ENCODE measurements around the gene KRTAP17-1. TPM values are rescaled to one million over a fixed set of nuclear protein-coding genes. Genes with fewer than 3 reads are reported as not detected.

The KRTAP17-1 gene
- polyA plus RNA-seq, 1 donor from 2014 or later: not detected

DNA sequence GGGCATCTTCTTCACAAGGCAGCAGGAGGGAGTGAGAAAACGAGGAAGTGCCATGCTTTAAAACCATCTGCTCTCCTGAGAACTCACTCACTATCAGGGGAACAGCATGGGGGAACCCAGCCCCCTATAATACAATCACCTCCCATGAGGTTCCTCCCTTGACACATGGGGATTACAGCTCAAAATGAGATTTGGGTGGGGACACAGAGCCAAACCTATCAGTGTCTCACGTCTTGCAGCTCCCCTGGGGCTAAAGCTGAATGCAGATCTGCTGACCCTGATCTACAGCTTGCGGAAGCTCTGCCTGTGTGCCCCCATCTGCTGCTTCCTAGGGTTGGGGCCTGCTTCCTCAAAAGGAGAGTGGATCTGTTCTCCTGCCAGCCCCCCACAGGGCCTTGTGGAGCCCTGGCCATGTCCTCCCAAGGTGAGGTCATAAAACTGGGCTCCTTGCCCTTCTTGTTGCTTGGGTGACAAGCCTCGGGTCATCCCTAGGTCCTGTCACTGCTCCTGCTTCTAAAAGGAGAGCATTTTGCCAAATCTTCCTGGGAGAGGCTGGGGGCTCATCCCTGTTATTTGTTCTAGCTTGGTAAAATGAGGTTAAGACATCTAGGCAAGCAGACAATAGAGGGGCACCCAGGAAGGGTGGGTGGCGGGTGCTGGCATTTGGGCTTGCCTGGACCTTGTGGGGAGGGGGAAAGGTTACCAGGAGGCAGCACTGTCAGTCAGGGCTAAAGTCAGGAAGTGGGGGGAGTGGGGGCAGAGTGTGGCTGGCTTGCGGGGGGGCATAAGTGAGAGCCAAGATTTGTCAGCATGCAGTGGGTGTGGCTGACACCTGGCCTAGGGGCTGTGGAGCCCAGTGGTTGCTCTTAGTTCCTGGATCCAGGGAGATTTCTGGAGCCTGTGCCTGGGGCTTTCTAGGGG lies 19.1 kb upstream of the KRTAP17-1 start:
- Histone ChIP-seq H3K9me3 (ENCODE audit: low read length) (no peaks in the 10 kb centered on the region), H3K4me3 (ENCODE audit: low read length) (no peak overlapping the region), H3K9ac (ENCODE audit: low read length) (no peak overlapping the region), H3K79me2 (replicated peaks; ENCODE audit: insufficient read depth, low read length) (no peaks in the 10 kb centered on the region), H3K27me3 (ENCODE audit: insufficient read depth, low read depth, low read length) (no peaks in the 10 kb centered on the region), H3K4me2 (ENCODE audit: low read length) (no peak overlapping the region), H3K27ac (ENCODE audit: low read length) (no peak overlapping the region), H3K9me2 (ENCODE audit: insufficient read depth, low read length) (no peaks in the 10 kb centered on the region), H3F3A (ENCODE audit: insufficient read depth, low read length, poor library complexity, severe bottlenecking) (no peaks in the 10 kb centered on the region), H4K20me1 (ENCODE audit: insufficient read depth) (no peaks in the 10 kb centered on the region), H3K36me3 (ENCODE audit: insufficient read depth, low read length) (no peaks in the 10 kb centered on the region), H2AFZ (ENCODE audit: low read depth, low read length) (no peak overlapping the region)
- TF ChIP-seq, protein P1, sequence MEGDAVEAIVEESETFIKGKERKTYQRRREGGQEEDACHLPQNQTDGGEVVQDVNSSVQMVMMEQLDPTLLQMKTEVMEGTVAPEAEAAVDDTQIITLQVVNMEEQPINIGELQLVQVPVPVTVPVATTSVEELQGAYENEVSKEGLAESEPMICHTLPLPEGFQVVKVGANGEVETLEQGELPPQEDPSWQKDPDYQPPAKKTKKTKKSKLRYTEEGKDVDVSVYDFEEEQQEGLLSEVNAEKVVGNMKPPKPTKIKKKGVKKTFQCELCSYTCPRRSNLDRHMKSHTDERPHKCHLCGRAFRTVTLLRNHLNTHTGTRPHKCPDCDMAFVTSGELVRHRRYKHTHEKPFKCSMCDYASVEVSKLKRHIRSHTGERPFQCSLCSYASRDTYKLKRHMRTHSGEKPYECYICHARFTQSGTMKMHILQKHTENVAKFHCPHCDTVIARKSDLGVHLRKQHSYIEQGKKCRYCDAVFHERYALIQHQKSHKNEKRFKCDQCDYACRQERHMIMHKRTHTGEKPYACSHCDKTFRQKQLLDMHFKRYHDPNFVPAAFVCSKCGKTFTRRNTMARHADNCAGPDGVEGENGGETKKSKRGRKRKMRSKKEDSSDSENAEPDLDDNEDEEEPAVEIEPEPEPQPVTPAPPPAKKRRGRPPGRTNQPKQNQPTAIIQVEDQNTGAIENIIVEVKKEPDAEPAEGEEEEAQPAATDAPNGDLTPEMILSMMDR (IDR thresholded peaks at IDR 0.05; ENCODE audit: poor library complexity, severe bottlenecking): no peak
- TF ChIP-seq TAF1 (IDR thresholded peaks at IDR 0.05; ENCODE audit: low read depth) (no peak), SMC3 (conservative IDR thresholded peaks at IDR 0.05; ENCODE audit: poor library complexity) (no peak), EP300 (conservative IDR thresholded peaks at IDR 0.05; ENCODE audit: poor library complexity, severe bottlenecking) (no peak), EZH2 (IDR thresholded peaks at IDR 0.05; ENCODE audit: borderline replicate concordance, insufficient read depth, low read length, poor library complexity, severe bottlenecking) (no peak), MXI1 (conservative IDR thresholded peaks at IDR 0.05; ENCODE audit: poor library complexity, severe bottlenecking) (no peak), RAD21 (conservative IDR thresholded peaks at IDR 0.05) (no peak), POLR2AphosphoS5 (IDR thresholded peaks at IDR 0.05) (no peak)
- TF ChIP-seq, protein P2, sequence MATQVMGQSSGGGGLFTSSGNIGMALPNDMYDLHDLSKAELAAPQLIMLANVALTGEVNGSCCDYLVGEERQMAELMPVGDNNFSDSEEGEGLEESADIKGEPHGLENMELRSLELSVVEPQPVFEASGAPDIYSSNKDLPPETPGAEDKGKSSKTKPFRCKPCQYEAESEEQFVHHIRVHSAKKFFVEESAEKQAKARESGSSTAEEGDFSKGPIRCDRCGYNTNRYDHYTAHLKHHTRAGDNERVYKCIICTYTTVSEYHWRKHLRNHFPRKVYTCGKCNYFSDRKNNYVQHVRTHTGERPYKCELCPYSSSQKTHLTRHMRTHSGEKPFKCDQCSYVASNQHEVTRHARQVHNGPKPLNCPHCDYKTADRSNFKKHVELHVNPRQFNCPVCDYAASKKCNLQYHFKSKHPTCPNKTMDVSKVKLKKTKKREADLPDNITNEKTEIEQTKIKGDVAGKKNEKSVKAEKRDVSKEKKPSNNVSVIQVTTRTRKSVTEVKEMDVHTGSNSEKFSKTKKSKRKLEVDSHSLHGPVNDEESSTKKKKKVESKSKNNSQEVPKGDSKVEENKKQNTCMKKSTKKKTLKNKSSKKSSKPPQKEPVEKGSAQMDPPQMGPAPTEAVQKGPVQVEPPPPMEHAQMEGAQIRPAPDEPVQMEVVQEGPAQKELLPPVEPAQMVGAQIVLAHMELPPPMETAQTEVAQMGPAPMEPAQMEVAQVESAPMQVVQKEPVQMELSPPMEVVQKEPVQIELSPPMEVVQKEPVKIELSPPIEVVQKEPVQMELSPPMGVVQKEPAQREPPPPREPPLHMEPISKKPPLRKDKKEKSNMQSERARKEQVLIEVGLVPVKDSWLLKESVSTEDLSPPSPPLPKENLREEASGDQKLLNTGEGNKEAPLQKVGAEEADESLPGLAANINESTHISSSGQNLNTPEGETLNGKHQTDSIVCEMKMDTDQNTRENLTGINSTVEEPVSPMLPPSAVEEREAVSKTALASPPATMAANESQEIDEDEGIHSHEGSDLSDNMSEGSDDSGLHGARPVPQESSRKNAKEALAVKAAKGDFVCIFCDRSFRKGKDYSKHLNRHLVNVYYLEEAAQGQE (IDR thresholded peaks at IDR 0.05; ENCODE audit: borderline replicate concordance): no peak

DNA sequence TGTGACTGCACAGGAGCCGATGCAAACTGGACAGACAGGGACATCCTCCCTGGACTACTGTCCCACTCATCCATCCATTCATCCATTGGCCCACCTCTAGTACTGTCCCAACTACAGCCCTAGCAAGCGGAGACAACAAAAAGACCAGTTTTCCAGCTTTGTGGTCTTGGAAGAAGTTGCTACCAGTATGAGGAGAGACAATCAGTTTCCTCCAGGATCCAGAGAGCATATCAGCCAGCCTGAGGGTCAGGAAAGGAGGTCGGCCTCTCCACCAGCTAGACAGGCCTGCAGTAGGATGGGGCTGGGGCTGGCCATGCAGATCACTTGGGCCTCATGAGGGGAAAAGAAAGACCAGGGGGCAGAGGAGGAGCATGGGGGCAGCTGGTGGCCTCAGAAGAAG lies 18.3 kb upstream of the KRTAP17-1 start:
- Histone ChIP-seq H3K4me2 (ENCODE audit: low read length) (no peak overlapping the region), H3K9me3 (ENCODE audit: low read length) (no peaks in the 10 kb centered on the region), H3K27ac (ENCODE audit: low read length) (no peak overlapping the region), H4K20me1 (ENCODE audit: insufficient read depth) (no peaks in the 10 kb centered on the region), H3K36me3 (ENCODE audit: insufficient read depth, low read length) (no peaks in the 10 kb centered on the region), H3K4me3 (ENCODE audit: low read length) (no peak overlapping the region), H2AFZ (ENCODE audit: low read depth, low read length) (no peak overlapping the region), H3K27me3 (ENCODE audit: insufficient read depth, low read depth, low read length) (no peaks in the 10 kb centered on the region), H3K9me2 (ENCODE audit: insufficient read depth, low read length) (no peaks in the 10 kb centered on the region), H3K79me2 (replicated peaks; ENCODE audit: insufficient read depth, low read length) (no peaks in the 10 kb centered on the region), H3F3A (ENCODE audit: insufficient read depth, low read length, poor library complexity, severe bottlenecking) (no peaks in the 10 kb centered on the region), H3K9ac (ENCODE audit: low read length) (no peak overlapping the region)
- TF ChIP-seq POLR2AphosphoS5 (IDR thresholded peaks at IDR 0.05) (no peak), MXI1 (conservative IDR thresholded peaks at IDR 0.05; ENCODE audit: poor library complexity, severe bottlenecking) (no peak), TAF1 (IDR thresholded peaks at IDR 0.05; ENCODE audit: low read depth) (no peak)
- TF ChIP-seq, protein P1 (IDR thresholded peaks at IDR 0.05; ENCODE audit: poor library complexity, severe bottlenecking): no peak
